WTC11 (cell line): Measurements from ENCODE around the gene TLE5. TPM values are rescaled to one million over a fixed set of nuclear protein-coding genes. Genes with fewer than 3 reads are reported as not detected.

Source experiments
- ATAC-seq: fragments of 200-7000 bp; cut with Tn5 transposase; 2 replicates; pipeline ENCODE4 v1.10.0; 2021; ENCODE audit warnings: mild to moderate bottlenecking, moderate library complexity
- CTCF ChIA-PET: fragments of 300-600 bp; sonication (Branson Sonifier 250); formaldehyde crosslinking; loops from one replicate; lab custom pipeline; 2021; ENCODE audit warnings: antibody characterized with exemption; lab: Charles Lee
- POLR2A ChIA-PET: fragments of 350-600 bp; sonication (Branson Sonifier 250); formaldehyde crosslinking; loops from one replicate; lab custom pipeline; 2021; ENCODE audit warnings: antibody characterized with exemption; lab: Charles Lee
- DNase-seq: peaks from one replicate; pipeline ENCODE4 v3.0.0; 2021; ENCODE audit warnings: low spot score
- H3K27ac Mint-ChIP-seq: 2 replicates; pipeline ENCODE4 v1.8.0; 2021; ENCODE audit warnings: mixed read lengths
- H3K27me3 Mint-ChIP-seq: 2 replicates; pipeline ENCODE4 v1.8.0; 2021; ENCODE audit warnings: low read depth, mild to moderate bottlenecking, moderate library complexity, mixed read lengths
- H3K36me3 Mint-ChIP-seq: 2 replicates; pipeline ENCODE4 v1.8.0; 2021; ENCODE audit warnings: mixed read lengths
- H3K4me1 Mint-ChIP-seq: 2 replicates; pipeline ENCODE4 v1.8.0; 2022; ENCODE audit warnings: mixed read lengths
- H3K4me3 Mint-ChIP-seq: 2 replicates; pipeline ENCODE4 v1.8.0; 2021; ENCODE audit warnings: mild to moderate bottlenecking, moderate library complexity, mixed read lengths
- H3K9me3 Mint-ChIP-seq: 2 replicates; pipeline ENCODE4 v1.8.0; 2021; ENCODE audit warnings: mixed read lengths
- FOXP1 ChIP-seq: sonication (generic); formaldehyde crosslinking; IDR thresholded peaks from 2 replicates; pipeline ENCODE4 v1.8.0; 2022; ENCODE audit warnings: missing genetic modification reagents, mild to moderate bottlenecking, moderate library complexity, borderline replicate concordance
- GTF2I ChIP-seq: fragments of 250-450 bp; sonication (Bioruptor Pico); conservative IDR thresholded peaks from 2 replicates; pipeline ENCODE4 v1.4.0; 2021; ENCODE audit warnings: mild to moderate bottlenecking
- HMGA2 ChIP-seq: fragments of 250-450 bp; sonication (Bioruptor Pico); IDR thresholded peaks from 2 replicates; pipeline ENCODE4 v1.4.0; 2021; ENCODE audit warnings: mild to moderate bottlenecking, moderate library complexity
- IRF2 ChIP-seq: sonication (generic); formaldehyde crosslinking; IDR thresholded peaks from 2 replicates; pipeline ENCODE4 v1.8.0; 2022; ENCODE audit warnings: low read depth, missing genetic modification reagents, borderline replicate concordance
- KAT7 ChIP-seq: sonication (generic); formaldehyde crosslinking; IDR thresholded peaks from 2 replicates; pipeline ENCODE4 v1.8.1; 2023; ENCODE audit warnings: missing genetic modification reagents, mild to moderate bottlenecking, borderline replicate concordance
- NFATC4 ChIP-seq: fragments of 250-450 bp; sonication (Bioruptor Pico); IDR thresholded peaks from 2 replicates; pipeline ENCODE4 v1.9.0; 2021; ENCODE audit warnings: mild to moderate bottlenecking
- NR1H2 ChIP-seq: sonication (generic); formaldehyde crosslinking; IDR thresholded peaks from 2 replicates; pipeline ENCODE4 v1.9.0; 2021; ENCODE audit warnings: mild to moderate bottlenecking, moderate library complexity, missing genetic modification reagents
- NR2C2 ChIP-seq: sonication (generic); formaldehyde crosslinking; IDR thresholded peaks from 2 replicates; pipeline ENCODE4 v1.8.0; 2022; ENCODE audit warnings: mild to moderate bottlenecking, missing genetic modification reagents
- NR3C1 ChIP-seq: sonication (generic); formaldehyde crosslinking; conservative IDR thresholded peaks from 2 replicates; pipeline ENCODE4 v1.8.1; 2023; ENCODE audit warnings: low read depth, mild to moderate bottlenecking, missing genetic modification reagents
- RORB ChIP-seq: fragments of 250-450 bp; sonication (Bioruptor Pico); IDR thresholded peaks from 2 replicates; pipeline ENCODE4 v1.9.0; 2021; ENCODE audit warnings: mild to moderate bottlenecking
- SMAD4 ChIP-seq: sonication (generic); formaldehyde crosslinking; IDR thresholded peaks from 2 replicates; pipeline ENCODE4 v1.8.0; 2022; ENCODE audit warnings: mild to moderate bottlenecking, missing genetic modification reagents
- SOX15 ChIP-seq: fragments of 250-450 bp; sonication (Bioruptor Pico); IDR thresholded peaks from 2 replicates; pipeline ENCODE4 v1.9.0; 2021; ENCODE audit warnings: mild to moderate bottlenecking
- ZBTB21 ChIP-seq: sonication (generic); formaldehyde crosslinking; IDR thresholded peaks from 2 replicates; pipeline ENCODE4 v1.8.1; 2023; ENCODE audit warnings: mild to moderate bottlenecking, missing genetic modification reagents, borderline replicate concordance
- total RNA-seq: library from RNA; stranded (reverse); gene quantifications from 3 replicates; pipeline ENCODE4 v1.2.3, GENCODE V29; 2021
- TF ChIP-seq, protein P1 (sequence below): fragments of 250-450 bp; sonication (Bioruptor Pico); IDR thresholded peaks from 2 replicates; pipeline ENCODE4 v1.9.0; 2021; ENCODE audit warnings: mild to moderate bottlenecking, borderline replicate concordance
- TF ChIP-seq, protein P2 (sequence below): sonication (generic); formaldehyde crosslinking; IDR thresholded peaks from 2 replicates; pipeline ENCODE4 v1.8.0; 2023; ENCODE audit warnings: missing genetic modification reagents
- TF ChIP-seq, protein P3 (sequence below): sonication (generic); formaldehyde crosslinking; conservative IDR thresholded peaks from 2 replicates; pipeline ENCODE4 v1.8.1; 2022; ENCODE audit warnings: mild to moderate bottlenecking, missing genetic modification reagents
- TF ChIP-seq, protein P4 (sequence below): sonication (generic); formaldehyde crosslinking; IDR thresholded peaks from 2 replicates; pipeline ENCODE4 v1.8.1; 2023; ENCODE audit warnings: mild to moderate bottlenecking, moderate library complexity, missing genetic modification reagents
- TF ChIP-seq, protein P5 (sequence below): fragments of 250-450 bp; sonication (Bioruptor Pico); IDR thresholded peaks from 2 replicates; pipeline ENCODE4 v1.9.0; 2021; ENCODE audit warnings: moderate library complexity, mild to moderate bottlenecking, inconsistent platforms, borderline replicate concordance
- TF ChIP-seq, protein P6 (sequence below): fragments of 250-450 bp; sonication (Bioruptor Pico); IDR thresholded peaks from 2 replicates; pipeline ENCODE4 v1.9.0; 2021; ENCODE audit warnings: mild to moderate bottlenecking
- TF ChIP-seq, protein P7 (sequence below): sonication (generic); formaldehyde crosslinking; IDR thresholded peaks from 2 replicates; pipeline ENCODE4 v1.8.1; 2023; ENCODE audit warnings: mild to moderate bottlenecking, missing genetic modification reagents

Gene TLE5
- total RNA-seq, 1 experiment from 2014 or later: 246 TPM

DNA sequence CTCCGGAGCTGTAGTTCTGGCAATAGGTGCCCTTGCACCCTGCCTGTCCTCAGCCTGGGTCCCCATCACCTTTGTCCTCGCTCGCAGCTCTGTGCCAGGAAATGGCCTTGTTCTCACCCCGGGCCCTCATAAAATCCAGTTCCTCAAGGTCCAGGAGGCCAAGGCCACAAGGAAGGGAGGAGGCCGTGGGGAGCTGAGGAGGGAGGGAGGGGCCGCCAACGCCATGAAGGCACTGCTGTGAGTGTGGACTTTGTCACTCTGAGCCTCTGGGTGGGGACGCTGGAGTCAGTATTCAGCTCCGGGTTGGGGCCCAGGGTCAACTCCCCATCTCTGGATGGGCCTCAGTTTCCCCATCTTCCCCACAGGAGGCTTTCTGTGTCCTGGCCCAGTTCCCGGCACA is 22.6 kb upstream of the TLE5 start (continued):
- TF ChIP-seq, protein P1, sequence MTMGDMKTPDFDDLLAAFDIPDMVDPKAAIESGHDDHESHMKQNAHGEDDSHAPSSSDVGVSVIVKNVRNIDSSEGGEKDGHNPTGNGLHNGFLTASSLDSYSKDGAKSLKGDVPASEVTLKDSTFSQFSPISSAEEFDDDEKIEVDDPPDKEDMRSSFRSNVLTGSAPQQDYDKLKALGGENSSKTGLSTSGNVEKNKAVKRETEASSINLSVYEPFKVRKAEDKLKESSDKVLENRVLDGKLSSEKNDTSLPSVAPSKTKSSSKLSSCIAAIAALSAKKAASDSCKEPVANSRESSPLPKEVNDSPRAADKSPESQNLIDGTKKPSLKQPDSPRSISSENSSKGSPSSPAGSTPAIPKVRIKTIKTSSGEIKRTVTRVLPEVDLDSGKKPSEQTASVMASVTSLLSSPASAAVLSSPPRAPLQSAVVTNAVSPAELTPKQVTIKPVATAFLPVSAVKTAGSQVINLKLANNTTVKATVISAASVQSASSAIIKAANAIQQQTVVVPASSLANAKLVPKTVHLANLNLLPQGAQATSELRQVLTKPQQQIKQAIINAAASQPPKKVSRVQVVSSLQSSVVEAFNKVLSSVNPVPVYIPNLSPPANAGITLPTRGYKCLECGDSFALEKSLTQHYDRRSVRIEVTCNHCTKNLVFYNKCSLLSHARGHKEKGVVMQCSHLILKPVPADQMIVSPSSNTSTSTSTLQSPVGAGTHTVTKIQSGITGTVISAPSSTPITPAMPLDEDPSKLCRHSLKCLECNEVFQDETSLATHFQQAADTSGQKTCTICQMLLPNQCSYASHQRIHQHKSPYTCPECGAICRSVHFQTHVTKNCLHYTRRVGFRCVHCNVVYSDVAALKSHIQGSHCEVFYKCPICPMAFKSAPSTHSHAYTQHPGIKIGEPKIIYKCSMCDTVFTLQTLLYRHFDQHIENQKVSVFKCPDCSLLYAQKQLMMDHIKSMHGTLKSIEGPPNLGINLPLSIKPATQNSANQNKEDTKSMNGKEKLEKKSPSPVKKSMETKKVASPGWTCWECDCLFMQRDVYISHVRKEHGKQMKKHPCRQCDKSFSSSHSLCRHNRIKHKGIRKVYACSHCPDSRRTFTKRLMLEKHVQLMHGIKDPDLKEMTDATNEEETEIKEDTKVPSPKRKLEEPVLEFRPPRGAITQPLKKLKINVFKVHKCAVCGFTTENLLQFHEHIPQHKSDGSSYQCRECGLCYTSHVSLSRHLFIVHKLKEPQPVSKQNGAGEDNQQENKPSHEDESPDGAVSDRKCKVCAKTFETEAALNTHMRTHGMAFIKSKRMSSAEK (CRISPR knock-in tag): no peak
- TF ChIP-seq, all 79 proteins: peak for 0

DNA sequence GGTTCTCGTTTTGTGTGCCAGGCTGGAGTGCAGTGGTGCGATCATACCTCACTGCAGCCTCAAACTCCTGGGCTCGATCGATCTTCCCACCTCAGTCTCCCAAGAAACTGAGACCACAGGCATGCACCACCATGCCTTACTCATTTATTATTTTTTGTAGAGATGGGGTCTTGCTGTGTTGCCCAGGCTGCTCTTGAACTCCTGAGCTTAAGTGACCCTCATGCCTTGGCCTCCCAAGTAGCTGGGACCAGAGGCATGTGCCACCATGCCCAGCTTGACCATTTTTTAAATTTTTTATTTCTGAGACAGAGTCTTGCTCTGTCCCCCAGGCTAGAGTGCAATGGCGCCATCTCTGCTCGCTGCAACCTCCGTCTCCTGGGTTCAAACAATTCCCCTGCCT is 21.7 kb upstream of the TLE5 start:
- ATAC-seq: no peak
- DNase-seq: no peak
- ChIA-PET CTCF (interaction anchor here (1.4 to 1.9 kb wide), 2 partner anchors 9 to 20 kb away, joined by 4 to 7 read pairs; no protein-coding TSS in a partner anchor), POLR2A (no interaction called here)
- Mint-ChIP-seq H3K27me3 (peaks cover 4% of the 10 kb centered on the region; the same call in 1 of the 2 replicates), H3K4me1 (no peaks in the 10 kb centered on the region), H3K36me3 (no peaks in the 10 kb centered on the region)
- TF ChIP-seq, protein P2, sequence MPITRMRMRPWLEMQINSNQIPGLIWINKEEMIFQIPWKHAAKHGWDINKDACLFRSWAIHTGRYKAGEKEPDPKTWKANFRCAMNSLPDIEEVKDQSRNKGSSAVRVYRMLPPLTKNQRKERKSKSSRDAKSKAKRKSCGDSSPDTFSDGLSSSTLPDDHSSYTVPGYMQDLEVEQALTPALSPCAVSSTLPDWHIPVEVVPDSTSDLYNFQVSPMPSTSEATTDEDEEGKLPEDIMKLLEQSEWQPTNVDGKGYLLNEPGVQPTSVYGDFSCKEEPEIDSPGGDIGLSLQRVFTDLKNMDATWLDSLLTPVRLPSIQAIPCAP (CRISPR knock-in tag): no peak
- no peak for TF ChIP-seq HMGA2 (CRISPR knock-in tag)
- TF ChIP-seq, protein P3, sequence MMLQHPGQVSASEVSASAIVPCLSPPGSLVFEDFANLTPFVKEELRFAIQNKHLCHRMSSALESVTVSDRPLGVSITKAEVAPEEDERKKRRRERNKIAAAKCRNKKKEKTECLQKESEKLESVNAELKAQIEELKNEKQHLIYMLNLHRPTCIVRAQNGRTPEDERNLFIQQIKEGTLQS (CRISPR knock-in tag): no peak
- TF ChIP-seq KAT7 (CRISPR knock-in tag): no peak
- TF ChIP-seq NR2C2 (CRISPR knock-in tag): no peak
- TF ChIP-seq, protein P4, sequence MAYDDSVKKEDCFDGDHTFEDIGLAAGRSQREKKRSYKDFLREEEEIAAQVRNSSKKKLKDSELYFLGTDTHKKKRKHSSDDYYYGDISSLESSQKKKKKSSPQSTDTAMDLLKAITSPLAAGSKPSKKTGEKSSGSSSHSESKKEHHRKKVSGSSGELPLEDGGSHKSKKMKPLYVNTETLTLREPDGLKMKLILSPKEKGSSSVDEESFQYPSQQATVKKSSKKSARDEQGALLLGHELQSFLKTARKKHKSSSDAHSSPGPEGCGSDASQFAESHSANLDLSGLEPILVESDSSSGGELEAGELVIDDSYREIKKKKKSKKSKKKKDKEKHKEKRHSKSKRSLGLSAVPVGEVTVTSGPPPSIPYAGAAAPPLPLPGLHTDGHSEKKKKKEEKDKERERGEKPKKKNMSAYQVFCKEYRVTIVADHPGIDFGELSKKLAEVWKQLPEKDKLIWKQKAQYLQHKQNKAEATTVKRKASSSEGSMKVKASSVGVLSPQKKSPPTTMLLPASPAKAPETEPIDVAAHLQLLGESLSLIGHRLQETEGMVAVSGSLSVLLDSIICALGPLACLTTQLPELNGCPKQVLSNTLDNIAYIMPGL (CRISPR knock-in tag): no peak
- no peak for TF ChIP-seq SOX15 (CRISPR knock-in tag)
- no peak for TF ChIP-seq RORB (CRISPR knock-in tag)
- no peak for TF ChIP-seq ZBTB21 (CRISPR knock-in tag)
- TF ChIP-seq GTF2I: no peak
- no peak for TF ChIP-seq NR3C1
- TF ChIP-seq, all 79 proteins: peak for 0
- Mint-ChIP-seq H3K9me3 (peaks cover 4% of the 10 kb centered on the region; the same call in 1 of the 2 replicates), H3K4me3 (no peak overlapping the region), H3K27ac (no peak overlapping the region)

DNA sequence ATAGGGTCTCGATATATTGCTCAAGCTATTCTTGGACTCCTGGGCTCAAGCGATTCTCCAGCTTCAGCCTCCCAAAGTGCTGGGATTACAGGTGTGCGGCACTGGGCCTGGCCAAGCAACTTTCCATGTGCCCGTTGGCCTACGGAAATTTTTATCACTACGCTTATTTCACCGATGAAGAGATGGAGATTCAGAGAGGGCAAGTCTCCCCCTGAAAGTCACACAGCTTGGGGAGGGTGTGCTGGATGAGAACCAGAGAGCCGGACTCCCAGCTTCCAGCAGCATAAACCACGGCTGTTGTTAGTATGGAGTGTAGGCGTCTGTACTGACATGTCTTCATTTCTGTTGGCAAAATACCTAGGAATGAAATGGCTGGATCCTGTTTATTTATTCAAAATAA is 20.0 kb upstream of the TLE5 start:
- Mint-ChIP-seq H3K4me1 (no peaks in the 10 kb centered on the region), H3K36me3 (no peaks in the 10 kb centered on the region), H3K27me3 (peaks cover 4% of the 10 kb centered on the region; the same call in 1 of the 2 replicates), H3K4me3 (no peak overlapping the region), H3K27ac (no peak overlapping the region), H3K9me3 (peaks cover 4% of the 10 kb centered on the region; the same call in 1 of the 2 replicates)
- DNase-seq (no peak), ATAC-seq (no peak)
- CTCF ChIA-PET: interaction anchor here (1.1 to 1.3 kb wide), 2 partner anchors 22 to 44 kb away, joined by 3 read pairs; no protein-coding TSS in a partner anchor
- POLR2A ChIA-PET: no interaction called here
- TF ChIP-seq NFATC4 (CRISPR knock-in tag) (no peak), SMAD4 (no peak), HMGA2 (CRISPR knock-in tag) (no peak), IRF2 (no peak), FOXP1 (CRISPR knock-in tag) (no peak), NR1H2 (CRISPR knock-in tag) (no peak), RORB (CRISPR knock-in tag) (no peak)
- TF ChIP-seq, protein P5, sequence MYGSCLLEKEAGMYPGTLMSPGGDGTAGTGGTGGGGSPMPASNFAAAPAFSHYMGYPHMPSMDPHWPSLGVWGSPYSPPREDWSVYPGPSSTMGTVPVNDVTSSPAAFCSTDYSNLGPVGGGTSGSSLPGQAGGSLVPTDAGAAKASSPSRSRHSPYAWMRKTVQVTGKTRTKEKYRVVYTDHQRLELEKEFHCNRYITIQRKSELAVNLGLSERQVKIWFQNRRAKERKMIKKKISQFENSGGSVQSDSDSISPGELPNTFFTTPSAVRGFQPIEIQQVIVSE: no peak
- TF ChIP-seq, protein P6, sequence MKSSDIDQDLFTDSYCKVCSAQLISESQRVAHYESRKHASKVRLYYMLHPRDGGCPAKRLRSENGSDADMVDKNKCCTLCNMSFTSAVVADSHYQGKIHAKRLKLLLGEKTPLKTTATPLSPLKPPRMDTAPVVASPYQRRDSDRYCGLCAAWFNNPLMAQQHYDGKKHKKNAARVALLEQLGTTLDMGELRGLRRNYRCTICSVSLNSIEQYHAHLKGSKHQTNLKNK (CRISPR knock-in tag): no peak
- TF ChIP-seq, protein P7, sequence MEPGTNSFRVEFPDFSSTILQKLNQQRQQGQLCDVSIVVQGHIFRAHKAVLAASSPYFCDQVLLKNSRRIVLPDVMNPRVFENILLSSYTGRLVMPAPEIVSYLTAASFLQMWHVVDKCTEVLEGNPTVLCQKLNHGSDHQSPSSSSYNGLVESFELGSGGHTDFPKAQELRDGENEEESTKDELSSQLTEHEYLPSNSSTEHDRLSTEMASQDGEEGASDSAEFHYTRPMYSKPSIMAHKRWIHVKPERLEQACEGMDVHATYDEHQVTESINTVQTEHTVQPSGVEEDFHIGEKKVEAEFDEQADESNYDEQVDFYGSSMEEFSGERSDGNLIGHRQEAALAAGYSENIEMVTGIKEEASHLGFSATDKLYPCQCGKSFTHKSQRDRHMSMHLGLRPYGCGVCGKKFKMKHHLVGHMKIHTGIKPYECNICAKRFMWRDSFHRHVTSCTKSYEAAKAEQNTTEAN (CRISPR knock-in tag): no peak
